IMR-90 (cell line): ENCODE data around the gene CCDC180. TPM values are rescaled to one million over a fixed set of nuclear protein-coding genes. Genes with fewer than 3 reads are reported as not detected.

Experiments
- ATAC-seq: fragments of 200-7000 bp; cut with Tn5 transposase; 2 replicates; pipeline ENCODE4 v1.9.1; 2020; ENCODE audit warnings: low read depth, mild to moderate bottlenecking, moderate library complexity
- BruUV-seq: library from RNA; stranded (reverse); fragments of 400-500 nt; replicated peaks from 2 replicates; lab custom pipeline; 2021; lab: Mats Ljungman, UMichigan
- CTCF ChIA-PET: fragments of 300-600 bp; formaldehyde crosslinking; extraction: SDS; loops from one replicate; lab custom pipeline; 2021; ENCODE audit warnings: antibody characterized with exemption; lab: Yijun Ruan, JAX
- POLR2A ChIA-PET: fragments of 300-600 bp; sonication (Branson Sonifier 250); formaldehyde crosslinking; loops from one replicate; lab custom pipeline; 2022; ENCODE audit warnings: antibody characterized with exemption; ENCODE audit not compliant: unreplicated experiment; lab: Charles Lee
- DNase-seq: peaks from one replicate; pipeline ENCODE4 v3.0.0; 2013
- H2AFZ ChIP-seq: replicated peaks from 2 replicates; pipeline ENCODE3; 2013; ENCODE audit warnings: low read length, mild to moderate bottlenecking; ENCODE audit not compliant: poor library complexity
- H2AK5ac ChIP-seq: 2 replicates; pipeline ENCODE4 v1.6.1; 2013; ENCODE audit warnings: low read depth, low read length, inconsistent platforms
- H2AK9ac ChIP-seq: replicated peaks from 2 replicates; pipeline ENCODE3; 2013; ENCODE audit warnings: mild to moderate bottlenecking, low read depth, low read length, moderate library complexity; ENCODE audit not compliant: poor library complexity
- H2BK120ac ChIP-seq: 2 replicates; pipeline ENCODE4 v1.6.1; 2013; ENCODE audit warnings: low read depth, low read length, inconsistent platforms
- H2BK15ac ChIP-seq: 3 replicates; pipeline ENCODE4 v1.6.1; 2013; ENCODE audit warnings: low read depth, low read length, inconsistent platforms
- H2BK20ac ChIP-seq: 2 replicates; pipeline ENCODE4 v1.6.1; 2013; ENCODE audit warnings: low read depth, mild to moderate bottlenecking, inconsistent platforms, low read length, moderate library complexity
- H2BK5ac ChIP-seq: 2 replicates; pipeline ENCODE4 v1.6.1; 2013; ENCODE audit warnings: mild to moderate bottlenecking, low read depth, low read length, inconsistent platforms; ENCODE audit not compliant: poor library complexity, severe bottlenecking
- H3K14ac ChIP-seq: replicated peaks from 2 replicates; pipeline ENCODE4 v1.6.1; 2013; ENCODE audit warnings: low read depth, low read length, inconsistent platforms
- H3K18ac ChIP-seq: 2 replicates; pipeline ENCODE4 v1.6.1; 2013; ENCODE audit warnings: low read depth, low read length, control low read depth
- H3K23ac ChIP-seq: 2 replicates; pipeline ENCODE4 v1.6.1; 2013; ENCODE audit warnings: low read depth, low read length, inconsistent platforms
- H3K27ac ChIP-seq: 2 replicates; pipeline ENCODE4 v1.5.1; 2013; ENCODE audit warnings: mild to moderate bottlenecking, control low read depth, low read length; ENCODE audit not compliant: insufficient read depth
- H3K27me3 ChIP-seq: 2 replicates; pipeline ENCODE4 v1.6.1; 2013; ENCODE audit warnings: low read length; ENCODE audit not compliant: control insufficient read depth, insufficient read depth
- H3K36me3 ChIP-seq: 2 replicates; pipeline ENCODE4 v1.6.1; 2013; ENCODE audit warnings: low read length, mixed read lengths; ENCODE audit not compliant: control insufficient read depth, insufficient read depth
- H3K4ac ChIP-seq: 2 replicates; pipeline ENCODE4 v1.6.1; 2013; ENCODE audit warnings: low read depth, low read length, inconsistent platforms
- H3K4me1 ChIP-seq: 2 replicates; pipeline ENCODE4 v1.6.1; 2013; ENCODE audit warnings: low read length, mixed read lengths; ENCODE audit not compliant: control insufficient read depth, insufficient read depth
- H3K4me2 ChIP-seq: 2 replicates; pipeline ENCODE4 v1.6.1; 2013; ENCODE audit warnings: low read depth, mild to moderate bottlenecking, control low read depth, low read length, moderate library complexity
- H3K4me3 ChIP-seq: 2 replicates; pipeline ENCODE4 v1.5.1; 2013; ENCODE audit warnings: low read depth, mild to moderate bottlenecking, control low read depth, low read length, moderate library complexity; ENCODE audit not compliant: insufficient read depth
- H3K56ac ChIP-seq: 2 replicates; pipeline ENCODE4 v1.6.1; 2013; ENCODE audit warnings: low read length, inconsistent platforms; ENCODE audit not compliant: insufficient read depth; ENCODE audit errors: extremely low read depth
- H3K79me1 ChIP-seq, 2 experiments: 2 replicates each; pipeline ENCODE4 v1.6.1; 2013; ENCODE audit warnings: low read length in 2 of 2, inconsistent platforms in 1 of 2, low read depth in 1 of 2
- H3K9ac ChIP-seq: 2 replicates; pipeline ENCODE4 v1.6.1; 2013; ENCODE audit warnings: low read depth, low read length, control low read depth
- H3K9me1 ChIP-seq: 2 replicates; pipeline ENCODE4 v1.6.1; 2013; ENCODE audit warnings: low read length, inconsistent platforms; ENCODE audit not compliant: insufficient read depth
- H3K9me3 ChIP-seq: 2 replicates; pipeline ENCODE4 v1.6.1; 2013; ENCODE audit warnings: low read length; ENCODE audit not compliant: control insufficient read depth, insufficient read depth
- H4K20me1 ChIP-seq: 2 replicates; pipeline ENCODE4 v1.6.1; 2013; ENCODE audit warnings: low read length, inconsistent platforms; ENCODE audit not compliant: insufficient read depth
- H4K5ac ChIP-seq: 2 replicates; pipeline ENCODE4 v1.6.1; 2013; ENCODE audit warnings: mild to moderate bottlenecking, low read depth, low read length, control low read depth
- H4K8ac ChIP-seq, 2 experiments: 2 replicates each; pipeline ENCODE4 v1.6.1; 2013; ENCODE audit warnings: low read depth in 2 of 2, low read length in 2 of 2, control low read depth in 1 of 2, inconsistent platforms in 1 of 2
- H4K91ac ChIP-seq: 2 replicates; pipeline ENCODE4 v1.6.1; 2013; ENCODE audit warnings: low read depth, low read length, inconsistent platforms; ENCODE audit not compliant: insufficient read depth
- CHD1 ChIP-seq: IDR thresholded peaks from 2 replicates; pipeline ENCODE4 v1.6.1; 2012; ENCODE audit warnings: low read depth, low read length, improper control_type of control experiment
- FOS ChIP-seq: fragments of 150-350 bp; IDR thresholded peaks from 2 replicates; pipeline ENCODE4 v1.6.1; 2016; ENCODE audit warnings: low read depth, low read length
- MAZ ChIP-seq: IDR thresholded peaks from 2 replicates; pipeline ENCODE4 v1.6.1; 2012; ENCODE audit warnings: low read depth, mild to moderate bottlenecking, low read length, improper control_type of control experiment, moderate library complexity, borderline replicate concordance
- MXI1 ChIP-seq: IDR thresholded peaks from 2 replicates; pipeline ENCODE4 v1.6.1; 2012; ENCODE audit warnings: low read depth, mild to moderate bottlenecking, low read length, moderate library complexity, borderline replicate concordance
- NFE2L2 ChIP-seq: fragments of 150-350 bp; IDR thresholded peaks from 2 replicates; pipeline ENCODE4 v1.6.1; 2016; ENCODE audit warnings: low read depth, mild to moderate bottlenecking, low read length
- RFX5 ChIP-seq: IDR thresholded peaks from 2 replicates; pipeline ENCODE4 v1.8.0; 2012; ENCODE audit warnings: low read depth, mild to moderate bottlenecking, low read length, moderate library complexity
- WGBS, 2 experiments: methylation state at CpG; one replicate each; pipeline versions ENCODE4 v1.1.5 to v1.1.7; 2013; ENCODE audit warnings: missing lambda C conversion rate in 2 of 2; ENCODE audit not compliant: insufficient read length in 1 of 2; ENCODE audit errors: extremely low coverage in 2 of 2; 5-methylcytosine and 5-hydroxymethylcytosine counted together
- dilution Hi-C: fragments of 300-500 bp; cut with HindIII; formaldehyde crosslinking; loops from one replicate; pipeline ENCODE4 v1.14.3; 2018; ENCODE audit warnings: low sequenced_read_pairs; ENCODE audit not compliant: unreplicated experiment
- in situ Hi-C: fragments of 300-500 bp; cut with MboI; formaldehyde crosslinking; loops from 3 replicates; pipeline ENCODE4 v1.14.3; 2019; ENCODE audit warnings: low sequenced_read_pairs, inconsistent platforms, mixed read lengths
- intact Hi-C: fragments of 100-400 bp; cut with micrococcal nuclease; formaldehyde crosslinking; loops from 2 replicates; pipeline ENCODE4 v1.10.0; 2022
- polyA plus RNA-seq, 3 experiments: library from polyadenylated mRNA; depleted of rRNA; stranded (reverse); fragments of >200 nt; gene quantifications; 2 replicates each; pipeline ENCODE4 v1.2.3, GENCODE V29; 2012; ENCODE audit warnings: low replicate concordance in 1 of 3
- total RNA-seq: library from RNA; depleted of rRNA; stranded (reverse); fragments of >200 nt; gene quantifications from 2 replicates; pipeline ENCODE4 v1.2.3, GENCODE V29; 2012
- TF ChIP-seq, protein P1 (sequence below): fragments of 150-350 bp; IDR thresholded peaks from 2 replicates; pipeline ENCODE4 v1.6.1; 2016; ENCODE audit warnings: low read depth, mild to moderate bottlenecking, low read length, moderate library complexity, borderline replicate concordance

The CCDC180 gene
- total and polyA plus RNA-seq, 2 of the 4 experiments (the other 2 are of a cell fraction) = 0.24 to 0.90 TPM

DNA sequence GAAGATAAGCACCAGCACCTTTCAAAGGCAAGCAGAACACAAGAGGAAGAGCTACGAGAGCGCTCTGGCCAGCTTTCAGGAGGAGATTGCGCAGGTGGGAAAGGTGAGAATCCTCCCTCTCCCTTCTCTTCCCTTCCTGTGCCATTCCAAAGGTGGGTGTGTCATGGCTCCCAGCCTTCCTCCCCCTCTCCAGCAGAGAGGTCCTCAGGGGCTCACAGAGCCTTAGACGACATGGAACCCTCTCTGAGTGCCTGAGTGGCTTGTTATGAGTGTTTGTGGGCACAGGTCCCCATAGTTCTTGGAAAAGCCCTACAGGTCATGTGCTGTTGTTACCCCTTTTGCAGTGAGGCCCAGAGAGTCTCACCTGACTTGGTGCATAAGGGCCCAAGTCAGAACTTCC is 5.8 kb downstream of the CCDC180 start:
- no peak overlapping the region for H2AK5ac ChIP-seq
- WGBS, 2 experiments = no CpG with 5 or more reads among the region's 4 CpGs
- H2BK120ac ChIP-seq = no peak overlapping the region

More for the DNA sequence above, 5.8 kb downstream of the CCDC180 start:
- no TSS peak for BruUV-seq
- Histone ChIP-seq H2BK20ac (no peak overlapping the region), H3K9ac (no peak overlapping the region), H3K4me3 (no peak overlapping the region), H3K4ac (no peak overlapping the region), H2BK5ac (no peak overlapping the region), H4K91ac (no peak overlapping the region), H2AK9ac (no peak overlapping the region), H2BK15ac (no peak overlapping the region), H3K27ac (no peak overlapping the region), H3K23ac (no peak overlapping the region), H3K9me3 (no peaks in the 10 kb centered on the region), H3K79me1 (no peaks in the 10 kb centered on the region), H3K14ac (no peak overlapping the region), H3K27me3 (no peaks in the 10 kb centered on the region), H4K5ac (no peak overlapping the region), H3K9me1 (no peaks in the 10 kb centered on the region), H3K4me2 (no peak overlapping the region), H2AFZ (no peak overlapping the region), H3K56ac (no peak overlapping the region), H3K36me3 (no peaks in the 10 kb centered on the region), H4K20me1 (no peaks in the 10 kb centered on the region), H3K18ac (no peak overlapping the region), H4K8ac (no peak overlapping the region), H3K4me1 (no peaks in the 10 kb centered on the region)
- no peak for ATAC-seq
- intact Hi-C loops = no loop called here
- ChIA-PET POLR2A (no interaction called here), CTCF (no interaction called here)
- TF ChIP-seq MXI1 (no peak), FOS (no peak), NFE2L2 (no peak), CHD1 (no peak), RFX5 (no peak), MAZ (no peak)
- TF ChIP-seq, protein P1, sequence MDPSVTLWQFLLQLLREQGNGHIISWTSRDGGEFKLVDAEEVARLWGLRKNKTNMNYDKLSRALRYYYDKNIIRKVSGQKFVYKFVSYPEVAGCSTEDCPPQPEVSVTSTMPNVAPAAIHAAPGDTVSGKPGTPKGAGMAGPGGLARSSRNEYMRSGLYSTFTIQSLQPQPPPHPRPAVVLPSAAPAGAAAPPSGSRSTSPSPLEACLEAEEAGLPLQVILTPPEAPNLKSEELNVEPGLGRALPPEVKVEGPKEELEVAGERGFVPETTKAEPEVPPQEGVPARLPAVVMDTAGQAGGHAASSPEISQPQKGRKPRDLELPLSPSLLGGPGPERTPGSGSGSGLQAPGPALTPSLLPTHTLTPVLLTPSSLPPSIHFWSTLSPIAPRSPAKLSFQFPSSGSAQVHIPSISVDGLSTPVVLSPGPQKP = no peak
- no peak for DNase-seq
- in situ Hi-C loops = no loop called here
- dilution Hi-C loops = no loop called here
